Smooth muscle cell (in vitro differentiated cells): ENCODE measurements around the gene RHOF. TPM values are rescaled to one million over a fixed set of nuclear protein-coding genes. Genes with fewer than 3 reads are reported as not detected.

ENCODE experiments used
- DNase-seq: peaks from one replicate; lab custom pipeline; 2025; ENCODE audit not compliant: unreplicated experiment; lab: John Stamatoyannopoulos, UW
- H2AFZ ChIP-seq: fragments of 200-600 bp; sonication (generic); 2 replicates; pipeline ENCODE4 v1.6.0; 2016; ENCODE audit warnings: antibody characterized with exemption, low read depth, mild to moderate bottlenecking
- H3F3A ChIP-seq: fragments of 200-600 bp; sonication (generic); 2 replicates; pipeline ENCODE4 v1.6.0; 2017; ENCODE audit warnings: antibody characterized with exemption, low read depth
- H3K27ac ChIP-seq: fragments of 200-600 bp; sonication (generic); 2 replicates; pipeline ENCODE4 v1.5.1; 2016; ENCODE audit warnings: low read depth, mild to moderate bottlenecking
- H3K27me3 ChIP-seq: fragments of 200-600 bp; sonication (generic); 2 replicates; pipeline ENCODE4 v1.6.1; 2016; ENCODE audit warnings: low read depth, mild to moderate bottlenecking
- H3K36me3 ChIP-seq: fragments of 200-600 bp; sonication (generic); 2 replicates; pipeline ENCODE4 v1.5.1; 2016; ENCODE audit warnings: low read depth
- H3K4me1 ChIP-seq: fragments of 200-600 bp; sonication (generic); 2 replicates; pipeline ENCODE4 v1.5.1; 2016; ENCODE audit warnings: low read depth
- H3K4me2 ChIP-seq: fragments of 200-600 bp; sonication (generic); 2 replicates; pipeline ENCODE4 v1.6.0; 2016; ENCODE audit warnings: mild to moderate bottlenecking
- H3K4me3 ChIP-seq: fragments of 200-600 bp; sonication (generic); 2 replicates; pipeline ENCODE4 v1.5.1; 2016; ENCODE audit warnings: mild to moderate bottlenecking
- H3K79me2 ChIP-seq: fragments of 200-600 bp; sonication (generic); 2 replicates; pipeline ENCODE4 v1.6.0; 2016; ENCODE audit warnings: low read depth, mild to moderate bottlenecking
- H3K9ac ChIP-seq: fragments of 200-600 bp; sonication (generic); 2 replicates; pipeline ENCODE4 v1.6.0; 2016; ENCODE audit warnings: low read depth
- H3K9me3 ChIP-seq: fragments of 200-600 bp; sonication (generic); replicated peaks from 2 replicates; pipeline ENCODE4 v1.5.1; 2016; ENCODE audit warnings: low read depth
- H4K20me1 ChIP-seq: fragments of 200-600 bp; sonication (generic); 2 replicates; pipeline ENCODE4 v1.6.0; 2016; ENCODE audit warnings: low read depth
- CTCF ChIP-seq: fragments of 200-600 bp; sonication (generic); IDR thresholded peaks from 2 replicates; pipeline ENCODE4 v1.5.1; 2017; ENCODE audit warnings: borderline replicate concordance, mild to moderate bottlenecking, antibody characterized with exemption; ENCODE audit not compliant: insufficient read depth, poor library complexity, severe bottlenecking
- WGBS: methylation state at CpG from one replicate; pipeline ENCODE4 v1.1.7; 2016; ENCODE audit warnings: low lambda C conversion rate; 5-methylcytosine and 5-hydroxymethylcytosine counted together
- polyA plus RNA-seq: library from polyadenylated mRNA; unstranded; fragments of >200 nt; fragmentation: Nextera tagmentation; extraction: Ambion mirVana; gene quantifications from 2 replicates; pipeline ENCODE4 v1.2.1, GENCODE V29; 2016
- total RNA-seq: library from RNA; depleted of rRNA; stranded (reverse); fragments of >200 nt; gene quantifications from 2 replicates; pipeline ENCODE4 v1.2.3, GENCODE V29; 2014

Gene RHOF
- total and polyA plus RNA-seq, 2 experiments from 2014 or later, result 15.3 to 25.9 TPM

GRCh38 chr12:121807642-121808347, 14.3 kb upstream of the RHOF start:
- no peak overlapping the region for H3K4me3 ChIP-seq
- H3K79me2 ChIP-seq, result peaks cover 74% of the 10 kb centered on the region
- peaks cover 63% of the 10 kb centered on the region for H4K20me1 ChIP-seq
- H3K4me2 ChIP-seq, result no peak overlapping the region
- no peak for DNase-seq
- no peak overlapping the region for H3K27ac ChIP-seq
- no peak overlapping the region for H2AFZ ChIP-seq
- H3K9ac ChIP-seq, result no peak overlapping the region
- H3K4me1 ChIP-seq, result peaks cover 26% of the 10 kb centered on the region
- no peaks in the 10 kb centered on the region for H3K36me3 ChIP-seq
- no peaks in the 10 kb centered on the region for H3K9me3 ChIP-seq
- H3K27me3 ChIP-seq, result no peaks in the 10 kb centered on the region
- 90% methylated on average over 14 of the region's 14 CpGs for WGBS
- peaks cover 18% of the 10 kb centered on the region for H3F3A ChIP-seq
- no peak for TF ChIP-seq CTCF

DNA sequence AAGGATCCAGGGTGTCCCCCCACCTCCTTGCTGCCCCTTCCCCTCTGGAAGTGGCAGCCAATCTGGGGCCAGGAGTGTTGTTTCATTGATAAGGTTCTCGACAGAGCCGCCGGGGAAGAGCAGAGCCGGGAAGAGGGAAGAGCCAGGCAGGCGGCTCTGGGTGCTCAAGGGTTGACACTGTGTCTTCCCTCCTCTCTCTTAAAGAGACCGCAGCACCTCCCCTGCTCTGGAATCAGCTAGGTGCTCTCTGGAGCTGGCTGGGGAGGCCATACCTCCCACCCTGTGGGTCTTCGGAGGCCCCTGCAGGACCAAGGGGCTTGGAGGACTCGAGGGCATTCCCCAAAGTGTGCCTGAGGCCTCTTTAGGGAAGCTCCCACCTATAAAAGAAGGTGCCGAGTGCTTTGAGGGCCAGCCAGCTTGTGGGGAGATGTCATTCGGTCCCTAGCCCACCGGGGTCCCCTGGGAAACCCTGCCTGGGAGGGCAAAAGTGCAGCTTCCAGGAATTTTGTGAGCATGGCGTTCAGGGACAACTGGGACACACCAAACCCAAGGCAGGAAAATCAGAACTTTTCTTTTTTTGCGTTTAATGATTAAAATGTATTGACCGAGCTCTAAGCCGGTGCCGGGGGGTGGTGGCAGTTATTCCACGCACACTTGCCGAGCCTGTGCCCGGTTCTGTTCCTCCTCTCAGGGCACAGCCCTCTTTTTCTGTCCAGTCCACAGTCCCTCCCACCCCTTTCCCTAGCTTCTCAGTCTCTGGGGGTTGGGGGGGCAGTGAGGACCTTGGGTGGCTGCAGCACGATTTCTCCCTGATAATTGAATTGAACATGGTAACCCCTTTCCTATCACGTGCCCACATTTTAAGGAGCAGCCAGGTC, 13.3 kb upstream of the RHOF start:
- Histone ChIP-seq H3K27me3 (no peaks in the 10 kb centered on the region), H3K27ac (peak overlapping the region; percentile 48), H4K20me1 (peaks cover 53% of the 10 kb centered on the region), H3K36me3 (no peaks in the 10 kb centered on the region), H3K79me2 (peaks cover 73% of the 10 kb centered on the region), H2AFZ (no peak overlapping the region), H3F3A (peaks cover 23% of the 10 kb centered on the region), H3K9me3 (no peaks in the 10 kb centered on the region), H3K4me2 (peak overlapping the region; percentile 96), H3K4me3 (peak overlapping the region; percentile 82), H3K9ac (peak overlapping the region; percentile 58), H3K4me1 (peaks cover 29% of the 10 kb centered on the region)
- no peak for TF ChIP-seq CTCF
- no peak for DNase-seq
- WGBS, result 65% methylated on average over 21 of the region's 21 CpGs

DNA sequence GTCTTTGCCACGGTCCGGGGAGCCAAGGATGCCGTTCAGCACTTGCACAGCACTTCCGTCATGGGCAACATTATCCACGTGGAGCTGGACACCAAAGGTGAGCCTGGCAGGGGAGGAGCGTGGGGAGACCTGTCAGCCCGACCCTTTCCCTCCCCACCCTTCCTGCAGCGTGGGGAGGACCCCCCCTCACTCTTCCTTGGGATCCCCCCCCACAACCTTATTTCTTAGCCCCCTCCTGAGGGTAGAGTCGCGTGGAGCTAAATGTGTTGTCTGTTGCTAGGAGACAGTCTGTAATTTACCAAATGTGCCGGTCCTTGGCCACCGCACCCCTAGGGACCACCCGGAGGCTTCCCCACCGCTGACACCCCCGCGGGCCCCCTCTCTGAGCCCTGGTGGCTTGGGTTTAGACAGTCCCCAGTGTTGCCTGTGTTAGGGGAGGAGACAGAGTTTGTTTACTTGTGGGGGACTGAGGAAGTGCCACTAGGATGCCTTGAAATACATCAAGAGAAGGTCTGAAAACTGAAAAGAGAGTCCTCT, 12.6 kb upstream of the RHOF start:
- H3K4me3 ChIP-seq, result peak overlapping the region; percentile 82
- no peaks in the 10 kb centered on the region for H3K27me3 ChIP-seq
- no peaks in the 10 kb centered on the region for H3K36me3 ChIP-seq
- peaks cover 17% of the 10 kb centered on the region for H3F3A ChIP-seq
- DNase-seq, result no peak
- H4K20me1 ChIP-seq, result peaks cover 46% of the 10 kb centered on the region
- H3K9ac ChIP-seq, result peak overlapping the region; percentile 58
- H3K4me1 ChIP-seq, result peaks cover 28% of the 10 kb centered on the region
- H3K9me3 ChIP-seq, result no peaks in the 10 kb centered on the region
- H3K27ac ChIP-seq, result peak overlapping the region; percentile 48
- no peak for TF ChIP-seq CTCF
- 32% methylated on average over 16 of the region's 16 CpGs for WGBS
- H3K4me2 ChIP-seq, result peak overlapping the region; percentile 96
- peaks cover 74% of the 10 kb centered on the region for H3K79me2 ChIP-seq
- H2AFZ ChIP-seq, result no peak overlapping the region
